ENCODE data around the gene BCL2L2. TPM values are rescaled to one million over a fixed set of nuclear protein-coding genes. Genes with fewer than 3 reads are reported as not detected.

Gene BCL2L2
- total and polyA plus RNA-seq, 9 of the 15 experiments (the other 6 are each of a cell fraction or from before 2014, with no cell fraction given): 2.6 to 32.5 (median 14.7) TPM

DNA sequence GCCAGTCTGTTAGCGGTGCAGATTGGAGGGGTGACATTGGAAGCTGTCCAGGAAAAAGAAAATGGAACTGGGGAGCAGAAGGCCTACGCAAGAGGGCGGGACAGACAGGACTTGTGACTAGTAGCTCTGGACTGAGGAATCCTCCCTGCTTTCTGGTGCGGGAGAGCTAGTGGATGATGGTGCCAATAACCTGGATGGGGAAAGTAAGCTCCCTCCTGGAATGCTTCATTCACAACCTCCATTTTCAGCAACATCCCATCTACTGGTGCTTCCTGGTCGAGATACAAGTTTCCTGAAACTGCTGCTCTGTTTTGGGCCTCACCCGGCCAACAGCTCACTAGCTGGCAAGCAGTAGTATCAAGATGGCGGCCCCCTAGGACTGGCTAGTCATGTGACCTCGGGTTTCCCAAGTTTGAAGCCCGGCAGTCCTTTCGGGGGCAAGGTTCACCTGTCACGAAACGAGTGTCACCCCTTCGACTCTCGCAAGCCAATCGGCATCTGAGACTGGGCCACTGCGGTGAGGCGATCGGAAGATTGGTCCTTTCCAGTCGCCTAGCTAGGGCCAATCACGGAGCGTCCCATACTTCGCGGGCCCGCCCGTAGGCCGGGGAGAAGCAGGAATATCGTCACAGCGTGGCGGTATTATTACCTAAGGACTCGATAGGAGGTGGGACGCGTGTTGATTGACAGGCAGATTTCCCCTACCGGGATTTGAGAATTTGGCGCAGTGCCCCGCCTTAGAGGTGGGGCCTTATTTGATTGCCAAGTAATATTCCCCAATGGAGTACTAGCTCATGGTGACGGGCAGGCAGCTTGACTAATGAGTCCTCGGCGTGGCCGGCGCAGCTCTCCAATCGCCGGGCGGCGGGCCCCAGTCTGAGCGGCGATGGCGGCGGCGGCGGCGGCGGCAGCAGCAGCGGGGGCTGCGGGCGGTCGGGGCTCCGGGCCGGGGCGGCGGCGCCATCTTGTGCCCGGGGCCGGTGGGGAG lies 14.2 kb downstream of the BCL2L2 start, which contains the start of gene PABPN1 (continued):
- no peak for TF ChIP-seq ZNF3 (CRISPR knock-in tag; IDR thresholded peaks at IDR 0.05)
- TF ChIP-seq MCM3 (IDR thresholded peaks at IDR 0.05): no peak
- TF ChIP-seq HDAC2 (IDR thresholded peaks at IDR 0.05): no peak
- peak; percentile 61; the same call in 1 of the 2 replicates for TF ChIP-seq BACH1 (tag; IDR thresholded peaks at IDR 0.05)
- TF ChIP-seq, protein P1, sequence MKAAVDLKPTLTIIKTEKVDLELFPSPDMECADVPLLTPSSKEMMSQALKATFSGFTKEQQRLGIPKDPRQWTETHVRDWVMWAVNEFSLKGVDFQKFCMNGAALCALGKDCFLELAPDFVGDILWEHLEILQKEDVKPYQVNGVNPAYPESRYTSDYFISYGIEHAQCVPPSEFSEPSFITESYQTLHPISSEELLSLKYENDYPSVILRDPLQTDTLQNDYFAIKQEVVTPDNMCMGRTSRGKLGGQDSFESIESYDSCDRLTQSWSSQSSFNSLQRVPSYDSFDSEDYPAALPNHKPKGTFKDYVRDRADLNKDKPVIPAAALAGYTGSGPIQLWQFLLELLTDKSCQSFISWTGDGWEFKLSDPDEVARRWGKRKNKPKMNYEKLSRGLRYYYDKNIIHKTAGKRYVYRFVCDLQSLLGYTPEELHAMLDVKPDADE (conservative IDR thresholded peaks at IDR 0.05; ENCODE audit: control insufficient read depth, low read depth, low read length): no peak
- TF ChIP-seq ZFP1 (CRISPR knock-in tag; IDR thresholded peaks at IDR 0.05): peak; percentile 2; the same call in 1 of the 2 replicates
- TF ChIP-seq, protein P2, sequence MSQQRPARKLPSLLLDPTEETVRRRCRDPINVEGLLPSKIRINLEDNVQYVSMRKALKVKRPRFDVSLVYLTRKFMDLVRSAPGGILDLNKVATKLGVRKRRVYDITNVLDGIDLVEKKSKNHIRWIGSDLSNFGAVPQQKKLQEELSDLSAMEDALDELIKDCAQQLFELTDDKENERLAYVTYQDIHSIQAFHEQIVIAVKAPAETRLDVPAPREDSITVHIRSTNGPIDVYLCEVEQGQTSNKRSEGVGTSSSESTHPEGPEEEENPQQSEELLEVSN (IDR thresholded peaks at IDR 0.05; ENCODE audit: borderline replicate concordance in 1 of 2, extremely low read depth in 1 of 2, insufficient read depth in 1 of 2, insufficient read length in 1 of 2, low read depth in 1 of 2, low read length in 1 of 2, poor library complexity in 1 of 2, severe bottlenecking in 1 of 2): peak; percentile 52 to 66
- TF ChIP-seq E2F3 (CRISPR knock-in tag; IDR thresholded peaks at IDR 0.05): peak; percentile 21; the same call in 1 of the 2 replicates
- TF ChIP-seq, protein P3, sequence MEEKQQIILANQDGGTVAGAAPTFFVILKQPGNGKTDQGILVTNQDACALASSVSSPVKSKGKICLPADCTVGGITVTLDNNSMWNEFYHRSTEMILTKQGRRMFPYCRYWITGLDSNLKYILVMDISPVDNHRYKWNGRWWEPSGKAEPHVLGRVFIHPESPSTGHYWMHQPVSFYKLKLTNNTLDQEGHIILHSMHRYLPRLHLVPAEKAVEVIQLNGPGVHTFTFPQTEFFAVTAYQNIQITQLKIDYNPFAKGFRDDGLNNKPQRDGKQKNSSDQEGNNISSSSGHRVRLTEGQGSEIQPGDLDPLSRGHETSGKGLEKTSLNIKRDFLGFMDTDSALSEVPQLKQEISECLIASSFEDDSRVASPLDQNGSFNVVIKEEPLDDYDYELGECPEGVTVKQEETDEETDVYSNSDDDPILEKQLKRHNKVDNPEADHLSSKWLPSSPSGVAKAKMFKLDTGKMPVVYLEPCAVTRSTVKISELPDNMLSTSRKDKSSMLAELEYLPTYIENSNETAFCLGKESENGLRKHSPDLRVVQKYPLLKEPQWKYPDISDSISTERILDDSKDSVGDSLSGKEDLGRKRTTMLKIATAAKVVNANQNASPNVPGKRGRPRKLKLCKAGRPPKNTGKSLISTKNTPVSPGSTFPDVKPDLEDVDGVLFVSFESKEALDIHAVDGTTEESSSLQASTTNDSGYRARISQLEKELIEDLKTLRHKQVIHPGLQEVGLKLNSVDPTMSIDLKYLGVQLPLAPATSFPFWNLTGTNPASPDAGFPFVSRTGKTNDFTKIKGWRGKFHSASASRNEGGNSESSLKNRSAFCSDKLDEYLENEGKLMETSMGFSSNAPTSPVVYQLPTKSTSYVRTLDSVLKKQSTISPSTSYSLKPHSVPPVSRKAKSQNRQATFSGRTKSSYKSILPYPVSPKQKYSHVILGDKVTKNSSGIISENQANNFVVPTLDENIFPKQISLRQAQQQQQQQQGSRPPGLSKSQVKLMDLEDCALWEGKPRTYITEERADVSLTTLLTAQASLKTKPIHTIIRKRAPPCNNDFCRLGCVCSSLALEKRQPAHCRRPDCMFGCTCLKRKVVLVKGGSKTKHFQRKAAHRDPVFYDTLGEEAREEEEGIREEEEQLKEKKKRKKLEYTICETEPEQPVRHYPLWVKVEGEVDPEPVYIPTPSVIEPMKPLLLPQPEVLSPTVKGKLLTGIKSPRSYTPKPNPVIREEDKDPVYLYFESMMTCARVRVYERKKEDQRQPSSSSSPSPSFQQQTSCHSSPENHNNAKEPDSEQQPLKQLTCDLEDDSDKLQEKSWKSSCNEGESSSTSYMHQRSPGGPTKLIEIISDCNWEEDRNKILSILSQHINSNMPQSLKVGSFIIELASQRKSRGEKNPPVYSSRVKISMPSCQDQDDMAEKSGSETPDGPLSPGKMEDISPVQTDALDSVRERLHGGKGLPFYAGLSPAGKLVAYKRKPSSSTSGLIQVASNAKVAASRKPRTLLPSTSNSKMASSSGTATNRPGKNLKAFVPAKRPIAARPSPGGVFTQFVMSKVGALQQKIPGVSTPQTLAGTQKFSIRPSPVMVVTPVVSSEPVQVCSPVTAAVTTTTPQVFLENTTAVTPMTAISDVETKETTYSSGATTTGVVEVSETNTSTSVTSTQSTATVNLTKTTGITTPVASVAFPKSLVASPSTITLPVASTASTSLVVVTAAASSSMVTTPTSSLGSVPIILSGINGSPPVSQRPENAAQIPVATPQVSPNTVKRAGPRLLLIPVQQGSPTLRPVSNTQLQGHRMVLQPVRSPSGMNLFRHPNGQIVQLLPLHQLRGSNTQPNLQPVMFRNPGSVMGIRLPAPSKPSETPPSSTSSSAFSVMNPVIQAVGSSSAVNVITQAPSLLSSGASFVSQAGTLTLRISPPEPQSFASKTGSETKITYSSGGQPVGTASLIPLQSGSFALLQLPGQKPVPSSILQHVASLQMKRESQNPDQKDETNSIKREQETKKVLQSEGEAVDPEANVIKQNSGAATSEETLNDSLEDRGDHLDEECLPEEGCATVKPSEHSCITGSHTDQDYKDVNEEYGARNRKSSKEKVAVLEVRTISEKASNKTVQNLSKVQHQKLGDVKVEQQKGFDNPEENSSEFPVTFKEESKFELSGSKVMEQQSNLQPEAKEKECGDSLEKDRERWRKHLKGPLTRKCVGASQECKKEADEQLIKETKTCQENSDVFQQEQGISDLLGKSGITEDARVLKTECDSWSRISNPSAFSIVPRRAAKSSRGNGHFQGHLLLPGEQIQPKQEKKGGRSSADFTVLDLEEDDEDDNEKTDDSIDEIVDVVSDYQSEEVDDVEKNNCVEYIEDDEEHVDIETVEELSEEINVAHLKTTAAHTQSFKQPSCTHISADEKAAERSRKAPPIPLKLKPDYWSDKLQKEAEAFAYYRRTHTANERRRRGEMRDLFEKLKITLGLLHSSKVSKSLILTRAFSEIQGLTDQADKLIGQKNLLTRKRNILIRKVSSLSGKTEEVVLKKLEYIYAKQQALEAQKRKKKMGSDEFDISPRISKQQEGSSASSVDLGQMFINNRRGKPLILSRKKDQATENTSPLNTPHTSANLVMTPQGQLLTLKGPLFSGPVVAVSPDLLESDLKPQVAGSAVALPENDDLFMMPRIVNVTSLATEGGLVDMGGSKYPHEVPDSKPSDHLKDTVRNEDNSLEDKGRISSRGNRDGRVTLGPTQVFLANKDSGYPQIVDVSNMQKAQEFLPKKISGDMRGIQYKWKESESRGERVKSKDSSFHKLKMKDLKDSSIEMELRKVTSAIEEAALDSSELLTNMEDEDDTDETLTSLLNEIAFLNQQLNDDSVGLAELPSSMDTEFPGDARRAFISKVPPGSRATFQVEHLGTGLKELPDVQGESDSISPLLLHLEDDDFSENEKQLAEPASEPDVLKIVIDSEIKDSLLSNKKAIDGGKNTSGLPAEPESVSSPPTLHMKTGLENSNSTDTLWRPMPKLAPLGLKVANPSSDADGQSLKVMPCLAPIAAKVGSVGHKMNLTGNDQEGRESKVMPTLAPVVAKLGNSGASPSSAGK (IDR thresholded peaks at IDR 0.05): peak; percentile 81

Data from K562 (cell line).